Keratinocyte (primary cell): Measurements from ENCODE around the gene SLC6A8. TPM values are rescaled to one million over a fixed set of nuclear protein-coding genes. Genes with fewer than 3 reads are reported as not detected.

Experiments
- DNase-seq: peaks from one replicate; pipeline ENCODE4 v3.0.0-alpha.2; 2011; ENCODE audit warnings: low read depth, missing footprints, low spot score
- FAIRE-seq: peaks from 2 replicates; lab custom pipeline; 2011; peaks lifted over from hg19 to GRCh38; lab: Jason Lieb, UNC
- H2AFZ ChIP-seq: 2 replicates; pipeline ENCODE4 v1.6.0; 2012; ENCODE audit warnings: low read length, control low read depth, inconsistent platforms; ENCODE audit not compliant: control insufficient read depth
- H3K27ac ChIP-seq: 2 replicates; pipeline ENCODE4 v1.5.1; 2011; ENCODE audit warnings: low read length; ENCODE audit not compliant: control insufficient read depth, insufficient read depth
- H3K27me3 ChIP-seq: 3 replicates; pipeline ENCODE4 v1.6.0; 2011; ENCODE audit warnings: low read length; ENCODE audit not compliant: control insufficient read depth, insufficient read depth; ENCODE audit errors: extremely low read depth
- H3K36me3 ChIP-seq, 2 experiments: 2 replicates in 1 of 2; 3 replicates in 1 of 2; pipeline ENCODE4 v1.5.1; 2011; ENCODE audit warnings: low read length in 2 of 2, mild to moderate bottlenecking in 1 of 2; ENCODE audit not compliant: control insufficient read depth in 2 of 2, insufficient read depth in 2 of 2; ENCODE audit errors: extremely low read depth in 1 of 2
- H3K4me1 ChIP-seq: 3 replicates; pipeline ENCODE4 v1.5.1; 2011; ENCODE audit warnings: low read length; ENCODE audit not compliant: control insufficient read depth, insufficient read depth; ENCODE audit errors: extremely low read depth
- H3K4me2 ChIP-seq: 3 replicates; pipeline ENCODE4 v1.6.0; 2011; ENCODE audit warnings: low read depth, low read length; ENCODE audit not compliant: control insufficient read depth, insufficient read depth; ENCODE audit errors: extremely low read depth
- H3K4me3 ChIP-seq, 3 experiments: fragments of 200-600 bp in 1 of 3; sonication (generic) in 1 of 3; 2 replicates in 2 of 3; 3 replicates in 1 of 3; pipeline ENCODE4 v1.5.1; 2011 to 2016; ENCODE audit warnings: low read length in 3 of 3, mild to moderate bottlenecking in 3 of 3, control low read depth in 2 of 3, inconsistent platforms in 1 of 3, low read depth in 1 of 3, mixed read lengths in 1 of 3, mixed run types in 1 of 3, moderate library complexity in 1 of 3; ENCODE audit not compliant: control insufficient read depth in 2 of 3, insufficient read depth in 2 of 3; ENCODE audit errors: extremely low read depth in 1 of 3
- H3K79me2 ChIP-seq: 2 replicates; pipeline ENCODE4 v1.6.0; 2012; ENCODE audit warnings: low read length; ENCODE audit not compliant: control insufficient read depth, insufficient read depth
- H3K9ac ChIP-seq: 3 replicates; pipeline ENCODE4 v1.6.0; 2011; ENCODE audit warnings: low read length; ENCODE audit not compliant: control insufficient read depth, insufficient read depth; ENCODE audit errors: extremely low read depth
- H3K9me1 ChIP-seq: 3 replicates; pipeline ENCODE4 v1.6.0; 2011; ENCODE audit warnings: low read length; ENCODE audit not compliant: control insufficient read depth, insufficient read depth; ENCODE audit errors: extremely low read depth
- H3K9me3 ChIP-seq: 2 replicates; pipeline ENCODE4 v1.5.1; 2012; ENCODE audit warnings: low read depth, low read length; ENCODE audit not compliant: control insufficient read depth
- H4K20me1 ChIP-seq: 3 replicates; pipeline ENCODE4 v1.6.0; 2011; ENCODE audit warnings: low read length; ENCODE audit not compliant: control insufficient read depth, insufficient read depth; ENCODE audit errors: extremely low read depth
- CTCF ChIP-seq, 3 experiments: IDR thresholded peaks in 1 of 3; conservative IDR thresholded peaks in 1 of 3; optimal IDR thresholded peaks in 1 of 3; 2 replicates in 2 of 3; 3 replicates in 1 of 3; pipeline versions ENCODE3 to v1.5.1; 2011; ENCODE audit warnings: low read length in 3 of 3, mild to moderate bottlenecking in 3 of 3, moderate library complexity in 2 of 3, control low read depth in 1 of 3, inconsistent platforms in 1 of 3; ENCODE audit not compliant: insufficient read depth in 2 of 3; ENCODE audit errors: extremely low read depth in 1 of 3
- EZH2 ChIP-seq: IDR thresholded peaks from one replicate; pipeline ENCODE4 v1.6.1; 2012; ENCODE audit warnings: inconsistent platforms, mild to moderate bottlenecking, low read length, moderate library complexity
- dilution Hi-C: fragments of 300-500 bp; cut with MboI; formaldehyde crosslinking; loops from one replicate; pipeline ENCODE4 v1.7.0; 2020; ENCODE audit warnings: low sequenced_read_pairs; ENCODE audit not compliant: extremely low pct_ligation_motif_present
- polyA plus RNA-seq, 5 experiments: library from polyadenylated mRNA; depleted of rRNA in 3 of 5; stranded (reverse) in 3 of 5; stranded (forward) in 1 of 5; unstranded in 1 of 5; fragments of >200 nt; gene quantifications; 1 replicate in 1 of 5; 2 replicates in 3 of 5; 3 replicates in 1 of 5; pipeline versions ENCODE4 v1.2.1 to v1.2.3, GENCODE V29; 2011 to 2012; ENCODE audit warnings: missing spikeins in 2 of 5, low read depth in 1 of 5, low replicate concordance in 1 of 5

The SLC6A8 gene
- polyA plus RNA-seq, 1 donor (not counting 4 experiments of a cell fraction or from before 2014, with no cell fraction given), result 33.6 TPM

- Histone ChIP-seq H3K27me3 (peaks cover 58% of the 10 kb centered on the region), H3K9ac (no peak overlapping the region), H4K20me1 (no peaks in the 10 kb centered on the region), H3K36me3 (no peaks in the 10 kb centered on the region), H3K79me2 (no peaks in the 10 kb centered on the region), H2AFZ (no peak overlapping the region), H3K27ac (no peak overlapping the region), H3K9me3 (no peaks in the 10 kb centered on the region), H3K4me2 (no peak overlapping the region), H3K4me3 (no peak overlapping the region), H3K4me1 (peaks cover 3% of the 10 kb centered on the region), H3K9me1 (no peaks in the 10 kb centered on the region)
- DNase-seq (no peak), FAIRE-seq (no peak)
- dilution Hi-C loops, result no loop called here
- no peak for TF ChIP-seq CTCF (optimal IDR thresholded peaks at IDR 0.05 in 1 of 3, IDR thresholded peaks at IDR 0.05 in 1 of 3, conservative IDR thresholded peaks at IDR 0.05 in 1 of 3; ENCODE audit: extremely low read depth in 1 of 3, insufficient read depth in 2 of 3, low read length in 3 of 3)
- TF ChIP-seq EZH2, result no peak
Observed at GRCh38 chrX:153640045-153640686, 47.6 kb upstream of the SLC6A8 start.

- H3K4me3 ChIP-seq, result no peak overlapping the region
- H3K4me1 ChIP-seq, result peaks cover 3% of the 10 kb centered on the region
- no peaks in the 10 kb centered on the region for H3K9me3 ChIP-seq
- H3K27ac ChIP-seq, result no peak overlapping the region
- no peak overlapping the region for H3K4me2 ChIP-seq
- DNase-seq, result no peak
- no peak overlapping the region for H2AFZ ChIP-seq
- dilution Hi-C loops, result no loop called here
- H3K79me2 ChIP-seq, result no peaks in the 10 kb centered on the region
- no peaks in the 10 kb centered on the region for H3K9me1 ChIP-seq
- no peaks in the 10 kb centered on the region for H4K20me1 ChIP-seq
- FAIRE-seq, result no peak
- no peaks in the 10 kb centered on the region for H3K36me3 ChIP-seq
- peaks cover 61% of the 10 kb centered on the region for H3K27me3 ChIP-seq
- H3K9ac ChIP-seq, result no peak overlapping the region
- TF ChIP-seq CTCF (optimal IDR thresholded peaks at IDR 0.05 in 1 of 3, IDR thresholded peaks at IDR 0.05 in 1 of 3, conservative IDR thresholded peaks at IDR 0.05 in 1 of 3; ENCODE audit: extremely low read depth in 1 of 3, insufficient read depth in 2 of 3, low read length in 3 of 3), result no peak
- TF ChIP-seq EZH2, result no peak
Observed at GRCh38 chrX:153640736-153641575, 46.8 kb upstream of the SLC6A8 start.
